ENCODE measurements around the gene MGAT1.

MGAT1 gene

GRCh38 chr5:180786531-180787398 is 15.8 kb downstream of the MGAT1 start:
- H3K36me3 ChIP-seq (ENCODE audit: control insufficient read depth, insufficient read depth, low read length), result peaks cover 5% of the 10 kb centered on the region
- H4K5ac ChIP-seq (ENCODE audit: low read length), result no peak overlapping the region
- WGBS (ENCODE audit: extremely low coverage, insufficient coverage, low lambda C conversion rate), result no CpG with 5 or more reads among the region's 21 CpGs
- no peaks in the 10 kb centered on the region for H3K79me2 ChIP-seq (ENCODE audit: control insufficient read depth, insufficient read depth, low read length)
- no peak overlapping the region for H3K4ac ChIP-seq (ENCODE audit: low read depth, low read length)
- no peak overlapping the region for H3K4me2 ChIP-seq (ENCODE audit: low read length)
- no peak overlapping the region for H2BK15ac ChIP-seq (replicated peaks; ENCODE audit: low read depth)
- H3K27ac ChIP-seq (ENCODE audit: low read depth, low read length), result peak overlapping the region; percentile 64
- H2BK120ac ChIP-seq (ENCODE audit: low read depth, low read length), result no peak overlapping the region
- H3K27me3 ChIP-seq (ENCODE audit: insufficient read depth, low read length, poor library complexity), result no peaks in the 10 kb centered on the region
- H3K18ac ChIP-seq (ENCODE audit: low read length), result no peak overlapping the region
- DNase-seq, result peak; percentile 72
- no peak overlapping the region for H3K4me3 ChIP-seq (ENCODE audit: low read length)
- no peak overlapping the region for H3K23ac ChIP-seq (ENCODE audit: low read length)
- peak overlapping the region; percentile 87 for H3K56ac ChIP-seq (ENCODE audit: low read length)
- no peak overlapping the region for H4K8ac ChIP-seq (ENCODE audit: low read depth, low read length)
- H3K9ac ChIP-seq (ENCODE audit: low read length), result peak overlapping the region; percentile 48
- H2AK5ac ChIP-seq (ENCODE audit: low read length), result peak overlapping the region; percentile 65
- peak overlapping the region; percentile 63 for H2BK5ac ChIP-seq (ENCODE audit: low read length)
- H3K79me1 ChIP-seq (ENCODE audit: low read length), result peaks cover 2% of the 10 kb centered on the region
- peaks cover 15% of the 10 kb centered on the region for H3K4me1 ChIP-seq (ENCODE audit: control insufficient read depth, low read depth, low read length)

- Histone ChIP-seq H3K18ac (ENCODE audit: low read length) (no peak overlapping the region), H4K8ac (ENCODE audit: low read depth, low read length) (no peak overlapping the region), H2AK5ac (ENCODE audit: low read length) (no peak overlapping the region), H4K5ac (ENCODE audit: low read length) (no peak overlapping the region), H2BK15ac (replicated peaks; ENCODE audit: low read depth) (no peak overlapping the region), H3K79me1 (ENCODE audit: low read length) (no peaks in the 10 kb centered on the region), H3K4me1 (ENCODE audit: control insufficient read depth, low read depth, low read length) (peaks cover 15% of the 10 kb centered on the region), H3K36me3 (ENCODE audit: control insufficient read depth, insufficient read depth, low read length) (peaks cover 1% of the 10 kb centered on the region), H3K4me2 (ENCODE audit: low read length) (no peak overlapping the region), H3K27ac (ENCODE audit: low read depth, low read length) (peak overlapping the region; percentile 64), H3K4me3 (ENCODE audit: low read length) (no peak overlapping the region), H3K27me3 (ENCODE audit: insufficient read depth, low read length, poor library complexity) (no peaks in the 10 kb centered on the region), H3K4ac (ENCODE audit: low read depth, low read length) (no peak overlapping the region), H2BK5ac (ENCODE audit: low read length) (peak overlapping the region; percentile 17), H3K56ac (ENCODE audit: low read length) (peak overlapping the region; percentile 87), H3K9ac (ENCODE audit: low read length) (peak overlapping the region; percentile 50), H3K79me2 (ENCODE audit: control insufficient read depth, insufficient read depth, low read length) (no peaks in the 10 kb centered on the region), H3K23ac (ENCODE audit: low read length) (no peak overlapping the region), H2BK120ac (ENCODE audit: low read depth, low read length) (no peak overlapping the region)
- DNase-seq, result peak; percentile 94
- no CpG with 5 or more reads among the region's 5 CpGs for WGBS (ENCODE audit: extremely low coverage, insufficient coverage, low lambda C conversion rate)
Measured at GRCh38 chr5:180785794-180786221, 16.8 kb downstream of the MGAT1 start.

GRCh38 chr5:180785121-180785781 is 17.4 kb downstream of the MGAT1 start:
- Histone ChIP-seq H3K4me2 (ENCODE audit: low read length) (no peak overlapping the region), H3K36me3 (ENCODE audit: control insufficient read depth, insufficient read depth, low read length) (peaks cover 1% of the 10 kb centered on the region), H3K4me1 (ENCODE audit: control insufficient read depth, low read depth, low read length) (peaks cover 15% of the 10 kb centered on the region), H3K79me1 (ENCODE audit: low read length) (no peaks in the 10 kb centered on the region), H2BK15ac (replicated peaks; ENCODE audit: low read depth) (no peak overlapping the region), H3K27ac (ENCODE audit: low read depth, low read length) (peak overlapping the region; percentile 75), H2BK5ac (ENCODE audit: low read length) (peak overlapping the region; percentile 6), H3K56ac (ENCODE audit: low read length) (peak overlapping the region; percentile 87), H3K79me2 (ENCODE audit: control insufficient read depth, insufficient read depth, low read length) (no peaks in the 10 kb centered on the region), H3K9ac (ENCODE audit: low read length) (peak overlapping the region; percentile 37), H4K5ac (ENCODE audit: low read length) (no peak overlapping the region), H3K27me3 (ENCODE audit: insufficient read depth, low read length, poor library complexity) (no peaks in the 10 kb centered on the region), H3K4ac (ENCODE audit: low read depth, low read length) (peak overlapping the region; percentile 60), H3K4me3 (ENCODE audit: low read length) (no peak overlapping the region), H2BK120ac (ENCODE audit: low read depth, low read length) (no peak overlapping the region), H2AK5ac (ENCODE audit: low read length) (no peak overlapping the region), H4K8ac (ENCODE audit: low read depth, low read length) (no peak overlapping the region), H3K23ac (ENCODE audit: low read length) (no peak overlapping the region), H3K18ac (ENCODE audit: low read length) (peak overlapping the region; percentile 5)
- DNase-seq, result peak; percentile 83
- no CpG with 5 or more reads among the region's 15 CpGs for WGBS (ENCODE audit: extremely low coverage, insufficient coverage, low lambda C conversion rate)

- WGBS (ENCODE audit: extremely low coverage, insufficient coverage, low lambda C conversion rate), result no CpG with 5 or more reads among the region's 13 CpGs
- H3K4me2 ChIP-seq (ENCODE audit: low read length), result no peak overlapping the region
- no peak overlapping the region for H3K27ac ChIP-seq (ENCODE audit: low read depth, low read length)
- DNase-seq, result peak; percentile 84
- no peaks in the 10 kb centered on the region for H3K79me1 ChIP-seq (ENCODE audit: low read length)
- no peak overlapping the region for H2AK5ac ChIP-seq (ENCODE audit: low read length)
- peaks cover 1% of the 10 kb centered on the region for H3K36me3 ChIP-seq (ENCODE audit: control insufficient read depth, insufficient read depth, low read length)
- H3K18ac ChIP-seq (ENCODE audit: low read length), result no peak overlapping the region
- no peak overlapping the region for H2BK120ac ChIP-seq (ENCODE audit: low read depth, low read length)
- no peaks in the 10 kb centered on the region for H3K79me2 ChIP-seq (ENCODE audit: control insufficient read depth, insufficient read depth, low read length)
- peaks cover 15% of the 10 kb centered on the region for H3K4me1 ChIP-seq (ENCODE audit: control insufficient read depth, low read depth, low read length)
- no peak overlapping the region for H3K23ac ChIP-seq (ENCODE audit: low read length)
- H4K5ac ChIP-seq (ENCODE audit: low read length), result no peak overlapping the region
- no peak overlapping the region for H3K56ac ChIP-seq (ENCODE audit: low read length)
- H4K8ac ChIP-seq (ENCODE audit: low read depth, low read length), result no peak overlapping the region
- no peaks in the 10 kb centered on the region for H3K27me3 ChIP-seq (ENCODE audit: insufficient read depth, low read length, poor library complexity)
- H3K4ac ChIP-seq (ENCODE audit: low read depth, low read length), result no peak overlapping the region
- no peak overlapping the region for H2BK15ac ChIP-seq (replicated peaks; ENCODE audit: low read depth)
- H2BK5ac ChIP-seq (ENCODE audit: low read length), result no peak overlapping the region
- H3K4me3 ChIP-seq (ENCODE audit: low read length), result no peak overlapping the region
- no peak overlapping the region for H3K9ac ChIP-seq (ENCODE audit: low read length)
Measured at GRCh38 chr5:180784497-180785097, 18.0 kb downstream of the MGAT1 start.

- Histone ChIP-seq H3K23ac (ENCODE audit: low read length) (no peak overlapping the region), H3K79me1 (ENCODE audit: low read length) (no peaks in the 10 kb centered on the region), H3K18ac (ENCODE audit: low read length) (no peak overlapping the region), H4K5ac (ENCODE audit: low read length) (no peak overlapping the region), H3K27ac (ENCODE audit: low read depth, low read length) (no peak overlapping the region), H3K4ac (ENCODE audit: low read depth, low read length) (no peak overlapping the region), H3K4me2 (ENCODE audit: low read length) (no peak overlapping the region), H3K56ac (ENCODE audit: low read length) (peak overlapping the region; percentile 7), H4K8ac (ENCODE audit: low read depth, low read length) (no peak overlapping the region), H3K9ac (ENCODE audit: low read length) (no peak overlapping the region), H3K79me2 (ENCODE audit: control insufficient read depth, insufficient read depth, low read length) (no peaks in the 10 kb centered on the region), H2BK120ac (ENCODE audit: low read depth, low read length) (no peak overlapping the region), H3K27me3 (ENCODE audit: insufficient read depth, low read length, poor library complexity) (no peaks in the 10 kb centered on the region), H2BK5ac (ENCODE audit: low read length) (no peak overlapping the region), H2AK5ac (ENCODE audit: low read length) (no peak overlapping the region), H2BK15ac (replicated peaks; ENCODE audit: low read depth) (no peak overlapping the region), H3K36me3 (ENCODE audit: control insufficient read depth, insufficient read depth, low read length) (no peaks in the 10 kb centered on the region), H3K4me3 (ENCODE audit: low read length) (no peak overlapping the region), H3K4me1 (ENCODE audit: control insufficient read depth, low read depth, low read length) (peaks cover 15% of the 10 kb centered on the region)
- no CpG with 5 or more reads among the region's 12 CpGs for WGBS (ENCODE audit: extremely low coverage, insufficient coverage, low lambda C conversion rate)
- no peak for DNase-seq
Measured at GRCh38 chr5:180783340-180784052, 19.1 kb downstream of the MGAT1 start.

All from mesendoderm (in vitro differentiated cells).